ENCODE results near the gene MUC4. TPM values are rescaled to one million over a fixed set of nuclear protein-coding genes. Genes with fewer than 3 reads are reported as not detected.
"Not testable (repeated sequence)": the region's sequence is repeated elsewhere in the genome, so short reads cannot be mapped to it uniquely, and the experiment has no call there.

The MUC4 gene
- total RNA-seq, 2 experiments from 2014 or later: 0.03 to 0.26 TPM

DNA sequence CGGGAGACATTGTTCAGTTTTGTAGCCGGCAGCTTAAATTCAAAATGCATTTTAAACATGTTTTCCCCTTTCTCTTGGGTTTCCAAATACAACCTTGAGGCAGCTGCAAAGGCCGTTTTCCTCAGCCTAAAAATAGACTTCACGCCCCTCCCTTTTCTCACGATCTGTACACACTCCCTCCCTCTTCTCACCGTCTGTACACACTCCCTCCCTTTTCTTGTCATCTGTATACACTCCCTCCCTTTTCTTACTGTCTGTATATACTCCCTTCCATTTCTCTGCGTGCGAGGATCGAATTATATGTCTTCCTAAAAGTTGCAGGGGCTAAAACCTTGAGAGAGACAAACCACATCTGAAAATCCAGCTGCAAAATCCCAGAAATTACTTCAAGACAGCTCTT, 8.9 kb downstream of the MUC4 start:
- H3K4me1 Mint-ChIP-seq: peaks cover 63% of the 10 kb centered on the region
- DNase-seq: no peak
- peaks cover 5% of the 10 kb centered on the region for H3K9me3 Mint-ChIP-seq (ENCODE audit: low read depth)
- peak overlapping the region; percentile 16 for H3K4me3 Mint-ChIP-seq
- H3K27me3 Mint-ChIP-seq: peaks cover 19% of the 10 kb centered on the region
- CTCF ChIA-PET: interaction anchor here (1.4 to 1.9 kb wide), 2 partner anchors 46 to 47 kb away, joined by 3 to 7 read pairs; no protein-coding TSS in a partner anchor
- H3K36me3 Mint-ChIP-seq: peaks cover 27% of the 10 kb centered on the region
- H3K27ac Mint-ChIP-seq: peak overlapping the region; percentile 71
- no peak for ATAC-seq

- peaks cover 27% of the 10 kb centered on the region for H3K36me3 Mint-ChIP-seq
- peaks cover 21% of the 10 kb centered on the region for H3K27me3 Mint-ChIP-seq
- peaks cover 58% of the 10 kb centered on the region for H3K4me1 Mint-ChIP-seq
- peak overlapping the region; percentile 16 for H3K4me3 Mint-ChIP-seq
- H3K27ac Mint-ChIP-seq: peak overlapping the region; percentile 71
- peaks cover 5% of the 10 kb centered on the region for H3K9me3 Mint-ChIP-seq (ENCODE audit: low read depth)
- ATAC-seq (peak; percentile 60), DNase-seq (peak; percentile 81)
- CTCF ChIA-PET: interaction anchor here (1.3 to 1.9 kb wide), 3 partner anchors 46 to 90 kb away, joined by 3 to 7 read pairs (median 3); no protein-coding TSS in a partner anchor
These were observed 9.4 kb downstream of the MUC4 start for GRCh38 chr3:195802261-195802701.

- Mint-ChIP-seq H3K4me1 (peaks cover 53% of the 10 kb centered on the region), H3K4me3 (peak overlapping the region; percentile 16), H3K9me3 (ENCODE audit: low read depth) (peaks cover 5% of the 10 kb centered on the region), H3K27ac (peak overlapping the region; percentile 71), H3K36me3 (peaks cover 26% of the 10 kb centered on the region), H3K27me3 (peaks cover 22% of the 10 kb centered on the region)
- CTCF ChIA-PET: interaction anchor here (1.3 to 1.9 kb wide), 2 partner anchors 49 to 89 kb away, joined by 3 to 7 read pairs; no protein-coding TSS in a partner anchor
- ATAC-seq: no peak
- DNase-seq: no peak
These were observed 10.2 kb downstream of the MUC4 start for GRCh38 chr3:195801251-195802183.

DNA sequence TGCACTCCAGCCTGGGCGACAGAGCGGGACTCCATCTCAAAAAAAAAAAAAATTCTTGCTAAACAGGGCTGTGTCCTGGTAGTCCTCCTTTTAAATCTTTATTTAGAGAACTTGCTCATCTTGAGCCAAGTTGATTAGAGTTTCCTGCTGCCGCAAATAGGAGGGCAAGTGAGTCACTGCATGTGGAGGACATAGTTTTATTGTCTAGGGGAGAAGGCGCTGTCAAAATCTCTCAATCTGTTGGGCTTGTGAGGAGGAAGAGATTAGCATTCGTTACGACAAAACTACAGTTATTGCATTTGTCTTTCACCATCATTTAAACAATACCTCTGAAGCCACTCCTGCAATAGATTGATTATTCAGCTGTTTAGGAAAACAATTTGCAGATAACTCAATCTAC, 11.5 kb downstream of the MUC4 start:
- no peak for ATAC-seq
- H3K27ac Mint-ChIP-seq: no peak overlapping the region
- DNase-seq: no peak
- no peak overlapping the region for H3K4me3 Mint-ChIP-seq
- peaks cover 42% of the 10 kb centered on the region for H3K4me1 Mint-ChIP-seq
- peaks cover 27% of the 10 kb centered on the region for H3K27me3 Mint-ChIP-seq
- H3K9me3 Mint-ChIP-seq (ENCODE audit: low read depth): peaks cover 5% of the 10 kb centered on the region
- peaks cover 20% of the 10 kb centered on the region for H3K36me3 Mint-ChIP-seq
- CTCF ChIA-PET: no interaction called here

DNA sequence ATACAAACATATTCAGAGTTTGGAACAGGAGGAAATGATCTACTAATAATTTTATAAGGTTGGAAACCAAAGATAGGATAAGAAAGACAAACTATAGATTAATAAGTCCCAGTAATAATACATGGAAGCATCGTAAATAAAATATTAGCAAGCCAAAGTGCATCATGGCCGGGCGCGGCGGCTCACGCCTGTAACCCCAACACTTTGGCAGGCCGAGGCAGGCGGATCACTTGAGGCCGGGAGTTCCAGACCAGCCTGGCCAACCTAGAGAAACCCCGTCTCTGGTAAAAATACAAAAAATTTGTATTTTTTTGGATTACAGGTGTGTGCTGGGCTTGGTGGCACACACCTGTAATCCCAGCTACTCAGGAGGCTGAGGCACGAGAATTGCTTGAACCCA, 14.9 kb downstream of the MUC4 start:
- H3K27me3 Mint-ChIP-seq: peaks cover 26% of the 10 kb centered on the region
- ATAC-seq: no peak

GRCh38 chr3:195794708-195795107, 17.0 kb downstream of the MUC4 start:
- peaks cover 4% of the 10 kb centered on the region for H3K9me3 Mint-ChIP-seq (ENCODE audit: low read depth)
- DNase-seq: no peak
- no peak overlapping the region for H3K4me3 Mint-ChIP-seq
- H3K36me3 Mint-ChIP-seq: peaks cover 4% of the 10 kb centered on the region
- CTCF ChIA-PET: interaction anchor here (3.9 kb wide), 1 partner anchor 55 kb away, joined by 11 read pairs; no protein-coding TSS in a partner anchor
- H3K27ac Mint-ChIP-seq: no peak overlapping the region
- no peak for ATAC-seq
- peaks cover 6% of the 10 kb centered on the region for H3K4me1 Mint-ChIP-seq
- H3K27me3 Mint-ChIP-seq: peaks cover 19% of the 10 kb centered on the region

More for the DNA sequence above, 14.9 kb downstream of the MUC4 start:
- Mint-ChIP-seq H3K4me1 (peaks cover 8% of the 10 kb centered on the region), H3K36me3 (peaks cover 5% of the 10 kb centered on the region), H3K4me3 (no peak overlapping the region), H3K9me3 (ENCODE audit: low read depth) (no peaks in the 10 kb centered on the region), H3K27ac (no peak overlapping the region)
- CTCF ChIA-PET: no interaction called here
- DNase-seq: no peak

GRCh38 chr3:195792621-195793020, 19.1 kb downstream of the MUC4 start:
- ATAC-seq, H3K4me3 Mint-ChIP-seq: not testable (repeated sequence)
- H3K36me3 Mint-ChIP-seq: peaks cover 14% of the 10 kb centered on the region

GRCh38 chr3:195790901-195791300, 20.8 kb downstream of the MUC4 start:
- ATAC-seq (no peak), DNase-seq (no peak)
- peaks cover 23% of the 10 kb centered on the region for H3K36me3 Mint-ChIP-seq
- CTCF ChIA-PET: no interaction called here
- no peak overlapping the region for H3K27ac Mint-ChIP-seq
- H3K4me1 Mint-ChIP-seq: peaks cover 28% of the 10 kb centered on the region
- peaks cover 24% of the 10 kb centered on the region for H3K9me3 Mint-ChIP-seq (ENCODE audit: low read depth)
- H3K27me3 Mint-ChIP-seq: peaks cover 16% of the 10 kb centered on the region
- H3K4me3 Mint-ChIP-seq: no peak overlapping the region

More at GRCh38 chr3:195792621-195793020, 19.1 kb downstream of the MUC4 start:
- not testable (repeated sequence) for DNase-seq, H3K27ac Mint-ChIP-seq
- Mint-ChIP-seq H3K9me3 (ENCODE audit: low read depth) (peaks cover 15% of the 10 kb centered on the region), H3K27me3 (peaks cover 19% of the 10 kb centered on the region), H3K4me1 (peaks cover 19% of the 10 kb centered on the region)
- CTCF ChIA-PET: interaction anchor here (3.9 kb wide), 1 partner anchor 57 kb away, joined by 11 read pairs; no protein-coding TSS in a partner anchor

GRCh38 chr3:195788711-195789581, 22.8 kb downstream of the MUC4 start:
- no peak overlapping the region for H3K4me3 Mint-ChIP-seq
- CTCF ChIA-PET: no interaction called here
- H3K27ac Mint-ChIP-seq: peak overlapping the region; percentile 86
- peaks cover 41% of the 10 kb centered on the region for H3K36me3 Mint-ChIP-seq
- DNase-seq (no peak), ATAC-seq (no peak)
- H3K9me3 Mint-ChIP-seq (ENCODE audit: low read depth): peaks cover 42% of the 10 kb centered on the region
- peaks cover 3% of the 10 kb centered on the region for H3K27me3 Mint-ChIP-seq
- H3K4me1 Mint-ChIP-seq: peaks cover 46% of the 10 kb centered on the region

GRCh38 chr3:195785781-195786405, 25.8 kb downstream of the MUC4 start:
- H3K27me3 Mint-ChIP-seq, DNase-seq, CTCF ChIA-PET, ATAC-seq, H3K4me3 Mint-ChIP-seq: not testable (repeated sequence)
- Mint-ChIP-seq H3K9me3 (ENCODE audit: low read depth) (peaks cover 61% of the 10 kb centered on the region), H3K36me3 (peaks cover 58% of the 10 kb centered on the region), H3K4me1 (peaks cover 66% of the 10 kb centered on the region), H3K27ac (peak overlapping the region; percentile 86)

DNA sequence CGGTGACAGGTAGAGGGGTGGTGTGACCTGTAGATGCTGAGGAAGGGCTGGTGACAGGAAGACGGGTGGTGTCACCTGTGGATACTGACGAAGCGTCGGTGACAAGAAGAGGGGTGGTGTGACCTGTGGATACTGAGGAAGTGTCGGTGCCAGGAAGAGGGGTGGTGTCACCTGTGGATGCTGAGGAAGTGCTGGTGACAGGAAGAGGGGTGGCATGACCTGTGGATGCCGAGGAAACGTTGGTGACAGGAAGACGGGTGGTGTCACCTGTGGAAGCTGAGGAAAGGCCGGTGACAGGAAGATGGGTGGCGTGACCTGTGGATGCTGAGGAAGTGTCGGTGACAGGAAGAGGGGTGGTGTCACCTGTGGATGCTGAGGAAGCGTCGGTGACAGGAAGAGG, 27.7 kb downstream of the MUC4 start:
- Mint-ChIP-seq H3K4me1 (peaks cover 78% of the 10 kb centered on the region), H3K9me3 (ENCODE audit: low read depth) (peaks cover 75% of the 10 kb centered on the region), H3K36me3 (peaks cover 64% of the 10 kb centered on the region), H3K27ac (peak overlapping the region; percentile 68)
- DNase-seq, CTCF ChIA-PET, H3K4me3 Mint-ChIP-seq, H3K27me3 Mint-ChIP-seq, ATAC-seq: not testable (repeated sequence)

GRCh38 chr3:195781236-195781635, 30.5 kb downstream of the MUC4 start:
- Mint-ChIP-seq H3K36me3 (peaks cover 59% of the 10 kb centered on the region), H3K4me1 (peaks cover 67% of the 10 kb centered on the region), H3K9me3 (ENCODE audit: low read depth) (peaks cover 66% of the 10 kb centered on the region), H3K27ac (peak overlapping the region; percentile 81)
- CTCF ChIA-PET, H3K4me3 Mint-ChIP-seq, ATAC-seq, DNase-seq, H3K27me3 Mint-ChIP-seq: not testable (repeated sequence)

Measured in activated CD8-positive, alpha-beta memory T cell treated with anti-CD3 and anti-CD28 coated beads, Interleukin-2, amount 10 ng/mL, durations not matched to agents 7 days and 5 days (primary cell).